Measurements from ENCODE around the gene FURIN. TPM values are rescaled to one million over a fixed set of nuclear protein-coding genes. Genes with fewer than 3 reads are reported as not detected.

FURIN gene
- total and polyA plus RNA-seq, 9 of the 15 experiments (the other 6 are each of a cell fraction or from before 2014, with no cell fraction given): 0.92 to 99.9 (median 34.8) TPM

- no peak for TF ChIP-seq IRF1 (CRISPR knock-in tag; IDR thresholded peaks at IDR 0.05; ENCODE audit: borderline replicate concordance)
- 0 out of 2 replicates have a peak, but pooled peaks have one; percentile 43 for TF ChIP-seq BCOR (IDR thresholded peaks at IDR 0.05)
- no peak for TF ChIP-seq E2F1 (CRISPR knock-in tag; IDR thresholded peaks at IDR 0.05)
- no peak for TF ChIP-seq ASH1L (IDR thresholded peaks at IDR 0.05; ENCODE audit: borderline replicate concordance, low read depth, partially characterized antibody)
- TF ChIP-seq AFF1 (IDR thresholded peaks at IDR 0.05; ENCODE audit: low read depth in 1 of 2, partially characterized antibody in 2 of 2): peak in 1 of 2 experiments; percentile 50
- no peak for TF ChIP-seq HEY1 (CRISPR knock-in tag; IDR thresholded peaks at IDR 0.05; ENCODE audit: borderline replicate concordance)
- no peak; the same call in 1 of the 2 replicates for TF ChIP-seq HDGF (IDR thresholded peaks at IDR 0.05)
- TF ChIP-seq PURB (CRISPR knock-in tag; IDR thresholded peaks at IDR 0.05; ENCODE audit: low read depth): no peak
- TF ChIP-seq ZNF764 (CRISPR knock-in tag; IDR thresholded peaks at IDR 0.05; ENCODE audit: low read depth): no peak
- no peak for TF ChIP-seq CBX5 (IDR thresholded peaks at IDR 0.05; ENCODE audit: borderline replicate concordance, low read depth)
- TF ChIP-seq ZNF75A (CRISPR knock-in tag; IDR thresholded peaks at IDR 0.05): no peak
- no peak for TF ChIP-seq ETS1 (conservative IDR thresholded peaks at IDR 0.05; ENCODE audit: control insufficient read depth, low read depth, low read length)
- no peak for TF ChIP-seq PHB2 (IDR thresholded peaks at IDR 0.05; ENCODE audit: low read depth)
- no peak for TF ChIP-seq NONO (IDR thresholded peaks at IDR 0.05; ENCODE audit: low read depth in 2 of 2, low read length in 1 of 2)
- no peak for TF ChIP-seq CUX1 (CRISPR knock-in tag; IDR thresholded peaks at IDR 0.05)
Observed at GRCh38 chr15:90895571-90896117, 27.3 kb downstream of the FURIN start (continued).

All from K562 (cell line).